H9 (cell line): ENCODE measurements around the gene KRTAP20-2. TPM values are rescaled to one million over a fixed set of nuclear protein-coding genes. Genes with fewer than 3 reads are reported as not detected.

Source experiments
- DNase-seq: peaks from one replicate; pipeline ENCODE4 v3.0.0-alpha.2; 2017
- H2AFZ ChIP-seq: one replicate; pipeline ENCODE4 v1.6.1; 2013; ENCODE audit warnings: mild to moderate bottlenecking, low read length, control low read depth, moderate library complexity
- H2AK5ac ChIP-seq: 2 replicates; pipeline ENCODE4 v1.6.1; 2013; ENCODE audit warnings: low read length, control low read depth, mixed read lengths; ENCODE audit not compliant: insufficient read length
- H2BK120ac ChIP-seq: one replicate; pipeline ENCODE4 v1.6.1; 2013; ENCODE audit warnings: low read depth, mild to moderate bottlenecking, low read length, control low read depth, inconsistent platforms; ENCODE audit not compliant: poor library complexity, severe bottlenecking
- H2BK12ac ChIP-seq: 2 replicates; pipeline ENCODE4 v1.6.1; 2013; ENCODE audit warnings: low read length, control low read depth, mixed read lengths, low read depth; ENCODE audit not compliant: insufficient read length
- H2BK15ac ChIP-seq: 2 replicates; pipeline ENCODE4 v1.6.1; 2013; ENCODE audit warnings: low read depth, low read length, control low read depth
- H2BK20ac ChIP-seq: one replicate; pipeline ENCODE4 v1.6.1; 2013; ENCODE audit warnings: low read depth, mild to moderate bottlenecking, low read length, control low read depth, inconsistent platforms; ENCODE audit not compliant: poor library complexity, severe bottlenecking
- H2BK5ac ChIP-seq: 2 replicates; pipeline ENCODE4 v1.6.1; 2013; ENCODE audit warnings: low read length, control low read depth, mixed read lengths; ENCODE audit not compliant: insufficient read length
- H3K14ac ChIP-seq: 2 replicates; pipeline ENCODE4 v1.6.1; 2013; ENCODE audit warnings: low read length, control low read depth; ENCODE audit not compliant: insufficient read depth
- H3K18ac ChIP-seq: 2 replicates; pipeline ENCODE4 v1.6.1; 2013; ENCODE audit warnings: low read depth, mild to moderate bottlenecking, mixed read lengths, low read length, control low read depth; ENCODE audit not compliant: insufficient read length
- H3K23ac ChIP-seq: 2 replicates; pipeline ENCODE4 v1.6.1; 2013; ENCODE audit warnings: low read length, control low read depth, mixed read lengths, low read depth; ENCODE audit not compliant: insufficient read length
- H3K23me2 ChIP-seq: 2 replicates; pipeline ENCODE4 v1.6.1; 2013; ENCODE audit warnings: low read depth, mild to moderate bottlenecking, mixed read lengths, low read length, control low read depth; ENCODE audit not compliant: insufficient read length, poor library complexity, severe bottlenecking
- H3K27ac ChIP-seq: 2 replicates; pipeline ENCODE4 v1.5.1; 2013; ENCODE audit warnings: low read length, control low read depth, mixed read lengths, low read depth; ENCODE audit not compliant: insufficient read length
- H3K27me3 ChIP-seq: 2 replicates; pipeline ENCODE4 v1.6.1; 2013; ENCODE audit warnings: low read length, control low read depth, inconsistent platforms; ENCODE audit not compliant: insufficient read depth
- H3K4ac ChIP-seq: 2 replicates; pipeline ENCODE4 v1.6.1; 2013; ENCODE audit warnings: low read depth, mild to moderate bottlenecking, control low read depth, inconsistent platforms, low read length, moderate library complexity
- H3K4me1 ChIP-seq: 2 replicates; pipeline ENCODE4 v1.6.1; 2013; ENCODE audit warnings: low read length, control low read depth, inconsistent platforms; ENCODE audit not compliant: insufficient read depth
- H3K4me2 ChIP-seq: 2 replicates; pipeline ENCODE4 v1.6.1; 2013; ENCODE audit warnings: low read length, control low read depth, mixed read lengths; ENCODE audit not compliant: insufficient read length, insufficient read depth
- H3K56ac ChIP-seq: 2 replicates; pipeline ENCODE4 v1.6.1; 2013; ENCODE audit warnings: low read depth, mild to moderate bottlenecking, mixed read lengths, low read length, control low read depth; ENCODE audit not compliant: insufficient read length
- H3K79me1 ChIP-seq: 2 replicates; pipeline ENCODE4 v1.6.1; 2013; ENCODE audit warnings: low read depth, mild to moderate bottlenecking, moderate library complexity, low read length, control low read depth, inconsistent platforms; ENCODE audit not compliant: insufficient read depth, poor library complexity, severe bottlenecking
- H3K79me2 ChIP-seq: 2 replicates; pipeline ENCODE4 v1.6.1; 2013; ENCODE audit warnings: low read length, control low read depth, inconsistent platforms; ENCODE audit not compliant: insufficient read depth
- H3K9ac ChIP-seq: 2 replicates; pipeline ENCODE4 v1.6.1; 2013; ENCODE audit warnings: low read length, control low read depth, mixed read lengths; ENCODE audit not compliant: insufficient read length; ENCODE audit errors: extremely low read depth
- H3K9me3 ChIP-seq: one replicate; pipeline ENCODE4 v1.6.1; 2013; ENCODE audit warnings: low read depth, low read length, inconsistent platforms; ENCODE audit not compliant: control insufficient read depth
- H3T11ph ChIP-seq: one replicate; pipeline ENCODE4 v1.6.1; 2013; ENCODE audit warnings: mild to moderate bottlenecking, low read length, control low read depth, inconsistent platforms
- H4K20me1 ChIP-seq: one replicate; pipeline ENCODE4 v1.6.1; 2013; ENCODE audit not compliant: control insufficient read depth, insufficient read length, insufficient read depth
- H4K5ac ChIP-seq: 2 replicates; pipeline ENCODE4 v1.6.1; 2013; ENCODE audit warnings: low read depth, mild to moderate bottlenecking, mixed read lengths, low read length, control low read depth; ENCODE audit not compliant: insufficient read length
- H4K8ac ChIP-seq: replicated peaks from 2 replicates; pipeline ENCODE4 v1.6.1; 2013; ENCODE audit warnings: low read length, control low read depth, mixed read lengths, low read depth; ENCODE audit not compliant: insufficient read length
- H4K91ac ChIP-seq: 2 replicates; pipeline ENCODE4 v1.6.1; 2013; ENCODE audit warnings: low read depth, mild to moderate bottlenecking, moderate library complexity, mixed read lengths, low read length, control low read depth; ENCODE audit not compliant: insufficient read length
- H3K27ac Mint-ChIP-seq, 3 experiments: 2 replicates in 2 of 3; 3 replicates in 1 of 3; pipeline ENCODE4 v1.8.0; 2020 to 2021; ENCODE audit warnings: mixed read lengths in 3 of 3, mild to moderate bottlenecking in 1 of 3, moderate library complexity in 1 of 3
- H3K27me3 Mint-ChIP-seq: 2 replicates; pipeline ENCODE4 v1.8.0; 2021; ENCODE audit warnings: low read depth, mild to moderate bottlenecking, moderate library complexity, mixed read lengths
- H3K36me3 Mint-ChIP-seq, 3 experiments: 2 replicates in 2 of 3; 3 replicates in 1 of 3; pipeline ENCODE4 v1.8.0; 2020 to 2021; ENCODE audit warnings: low read depth in 3 of 3, mixed read lengths in 3 of 3; ENCODE audit not compliant: insufficient read depth in 1 of 3
- H3K4me1 Mint-ChIP-seq, 2 experiments: 2 replicates each; pipeline ENCODE4 v1.8.0; 2020; ENCODE audit warnings: mixed read lengths in 2 of 2
- H3K4me3 Mint-ChIP-seq, 2 experiments: 2 replicates in 1 of 2; 3 replicates in 1 of 2; pipeline ENCODE4 v1.8.0; 2020 to 2021; ENCODE audit warnings: mild to moderate bottlenecking in 2 of 2, mixed read lengths in 2 of 2, moderate library complexity in 1 of 2
- H3K9me3 Mint-ChIP-seq, 2 experiments: 2 replicates in 1 of 2; 3 replicates in 1 of 2; pipeline ENCODE4 v1.8.0; 2020; ENCODE audit warnings: mild to moderate bottlenecking in 2 of 2, mixed read lengths in 2 of 2, moderate library complexity in 1 of 2
- WGBS: extraction: QIAGEN DNeasy Blood & Tissue Kit; methylation state at CpG from one replicate; pipeline ENCODE4 v1.1.7; 2013; ENCODE audit warnings: missing lambda C conversion rate, low lambda C conversion rate, mixed read lengths; ENCODE audit not compliant: insufficient read length; ENCODE audit errors: extremely low coverage; 5-methylcytosine and 5-hydroxymethylcytosine counted together
- total RNA-seq: library from RNA; stranded (reverse); gene quantifications from 2 replicates; pipeline ENCODE4 v1.2.1, GENCODE V29; 2021
- TF ChIP-seq, protein P1 (sequence below): fragments of 200-600 bp; sonication (generic); conservative IDR thresholded peaks from 3 replicates; pipeline ENCODE4 v1.8.0; 2021; ENCODE audit warnings: antibody characterized with exemption, mild to moderate bottlenecking

Gene KRTAP20-2
- total RNA-seq, 1 experiment from 2014 or later = not detected

DNA sequence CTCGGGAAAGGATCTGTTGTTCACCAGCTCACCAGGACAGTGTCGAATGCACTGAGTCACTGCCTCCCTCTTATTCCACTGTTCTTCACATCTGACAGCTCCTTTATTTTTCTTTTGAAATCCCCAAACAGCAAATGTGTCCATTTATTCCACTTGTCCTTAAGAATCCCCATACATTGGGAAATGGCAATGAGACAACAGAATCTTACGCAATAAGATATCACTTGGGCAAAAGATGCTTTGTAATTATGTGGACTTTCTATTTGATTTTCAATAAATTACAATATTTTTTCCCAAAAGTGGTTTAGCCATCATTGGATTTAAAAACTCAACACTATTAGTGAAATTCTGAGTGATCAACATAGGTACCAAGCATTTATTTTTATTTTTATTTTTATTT, 3.7 kb downstream of the KRTAP20-2 start:
- peaks cover 0 to 19% (median 0%) of the 10 kb centered on the region in 3 experiments; a peak in 2 of 7 replicates for H3K36me3 Mint-ChIP-seq
- Histone ChIP-seq H3K14ac (no peak overlapping the region), H3K23ac (no peak overlapping the region), H3K56ac (no peak overlapping the region), H2AFZ (no peak overlapping the region), H2AK5ac (no peak overlapping the region), H3K27me3 (no peaks in the 10 kb centered on the region), H2BK12ac (no peak overlapping the region), H2BK5ac (no peak overlapping the region), H4K5ac (no peak overlapping the region), H2BK120ac (no peak overlapping the region), H3K79me2 (no peaks in the 10 kb centered on the region), H4K91ac (no peak overlapping the region), H3K79me1 (no peaks in the 10 kb centered on the region), H3K4me1 (no peaks in the 10 kb centered on the region), H3T11ph (no peak overlapping the region), H3K4ac (no peak overlapping the region), H3K27ac (no peak overlapping the region), H3K23me2 (no peaks in the 10 kb centered on the region), H3K9me3 (no peaks in the 10 kb centered on the region), H3K18ac (no peak overlapping the region), H3K4me2 (no peak overlapping the region), H3K9ac (no peak overlapping the region), H4K20me1 (no peaks in the 10 kb centered on the region), H4K8ac (no peak overlapping the region), H2BK20ac (no peak overlapping the region), H2BK15ac (no peak overlapping the region)
- H3K27me3 Mint-ChIP-seq = no peaks in the 10 kb centered on the region; the same call in 1 of the 2 replicates
- no peak overlapping the region for H3K4me3 Mint-ChIP-seq
- H3K4me1 Mint-ChIP-seq = no peaks in the 10 kb centered on the region
- no peak for DNase-seq
- no peak overlapping the region for H3K27ac Mint-ChIP-seq
- TF ChIP-seq, protein P1, sequence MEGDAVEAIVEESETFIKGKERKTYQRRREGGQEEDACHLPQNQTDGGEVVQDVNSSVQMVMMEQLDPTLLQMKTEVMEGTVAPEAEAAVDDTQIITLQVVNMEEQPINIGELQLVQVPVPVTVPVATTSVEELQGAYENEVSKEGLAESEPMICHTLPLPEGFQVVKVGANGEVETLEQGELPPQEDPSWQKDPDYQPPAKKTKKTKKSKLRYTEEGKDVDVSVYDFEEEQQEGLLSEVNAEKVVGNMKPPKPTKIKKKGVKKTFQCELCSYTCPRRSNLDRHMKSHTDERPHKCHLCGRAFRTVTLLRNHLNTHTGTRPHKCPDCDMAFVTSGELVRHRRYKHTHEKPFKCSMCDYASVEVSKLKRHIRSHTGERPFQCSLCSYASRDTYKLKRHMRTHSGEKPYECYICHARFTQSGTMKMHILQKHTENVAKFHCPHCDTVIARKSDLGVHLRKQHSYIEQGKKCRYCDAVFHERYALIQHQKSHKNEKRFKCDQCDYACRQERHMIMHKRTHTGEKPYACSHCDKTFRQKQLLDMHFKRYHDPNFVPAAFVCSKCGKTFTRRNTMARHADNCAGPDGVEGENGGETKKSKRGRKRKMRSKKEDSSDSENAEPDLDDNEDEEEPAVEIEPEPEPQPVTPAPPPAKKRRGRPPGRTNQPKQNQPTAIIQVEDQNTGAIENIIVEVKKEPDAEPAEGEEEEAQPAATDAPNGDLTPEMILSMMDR = no peak
- peaks cover 0 to 24% of the 10 kb centered on the region in 2 experiments; a peak in 2 of 5 replicates for H3K9me3 Mint-ChIP-seq
- WGBS = no CpG with 5 or more reads among the region's 3 CpGs
